ENCODE results near the gene SLC12A7. TPM values are rescaled to one million over a fixed set of nuclear protein-coding genes. Genes with fewer than 3 reads are reported as not detected.
"Not testable (repeated sequence)": the region's sequence is repeated elsewhere in the genome, so short reads cannot be mapped to it uniquely, and the experiment has no call there.

SLC12A7 gene
- total RNA-seq, 1 experiment from 2014 or later, result 207 TPM

GRCh38 chr5:1001406-1002270 lies 110.2 kb downstream of the SLC12A7 start:
- no peaks in the 10 kb centered on the region for H3K9me2 ChIP-seq (ENCODE audit: insufficient read depth)
- H3F3A ChIP-seq (ENCODE audit: insufficient read depth, low read depth), result peaks cover 19% of the 10 kb centered on the region; the same call in 1 of the 2 replicates
- H3K79me2 ChIP-seq (ENCODE audit: low read depth), result no peaks in the 10 kb centered on the region
- intact Hi-C loops (cut with micrococcal nuclease; ENCODE audit: unreplicated experiment), result no loop called here
- H2AFZ ChIP-seq, result no peak overlapping the region
- no peaks in the 10 kb centered on the region for H3K36me3 ChIP-seq (ENCODE audit: low read depth)
- no peak overlapping the region for H3K4me3 ChIP-seq
- no peak overlapping the region for H3K27ac ChIP-seq
- H3K4me1 ChIP-seq (replicated peaks; ENCODE audit: insufficient read depth), result peaks cover 4% of the 10 kb centered on the region; the same call in 1 of the 2 replicates
- no peak for DNase-seq
- H3K4me2 ChIP-seq, result no peak overlapping the region
- ChIA-PET POLR2A (ENCODE audit: unreplicated experiment) (no interaction called here), CTCF (no interaction called here)
- no TSS peak for BruUV-seq (replicated peaks)
- no peaks in the 10 kb centered on the region for H3K9me3 ChIP-seq (ENCODE audit: insufficient read depth, low read depth)
- peaks cover 83% of the 10 kb centered on the region for H3K27me3 ChIP-seq (ENCODE audit: insufficient read depth, low read depth)
- TF ChIP-seq, protein P1, sequence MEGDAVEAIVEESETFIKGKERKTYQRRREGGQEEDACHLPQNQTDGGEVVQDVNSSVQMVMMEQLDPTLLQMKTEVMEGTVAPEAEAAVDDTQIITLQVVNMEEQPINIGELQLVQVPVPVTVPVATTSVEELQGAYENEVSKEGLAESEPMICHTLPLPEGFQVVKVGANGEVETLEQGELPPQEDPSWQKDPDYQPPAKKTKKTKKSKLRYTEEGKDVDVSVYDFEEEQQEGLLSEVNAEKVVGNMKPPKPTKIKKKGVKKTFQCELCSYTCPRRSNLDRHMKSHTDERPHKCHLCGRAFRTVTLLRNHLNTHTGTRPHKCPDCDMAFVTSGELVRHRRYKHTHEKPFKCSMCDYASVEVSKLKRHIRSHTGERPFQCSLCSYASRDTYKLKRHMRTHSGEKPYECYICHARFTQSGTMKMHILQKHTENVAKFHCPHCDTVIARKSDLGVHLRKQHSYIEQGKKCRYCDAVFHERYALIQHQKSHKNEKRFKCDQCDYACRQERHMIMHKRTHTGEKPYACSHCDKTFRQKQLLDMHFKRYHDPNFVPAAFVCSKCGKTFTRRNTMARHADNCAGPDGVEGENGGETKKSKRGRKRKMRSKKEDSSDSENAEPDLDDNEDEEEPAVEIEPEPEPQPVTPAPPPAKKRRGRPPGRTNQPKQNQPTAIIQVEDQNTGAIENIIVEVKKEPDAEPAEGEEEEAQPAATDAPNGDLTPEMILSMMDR (conservative IDR thresholded peaks at IDR 0.05), result no peak
- TF ChIP-seq EZH2 (IDR thresholded peaks at IDR 0.05; ENCODE audit: low read depth), result no peak
- H4K20me1 ChIP-seq (ENCODE audit: insufficient read depth), result no peaks in the 10 kb centered on the region

DNA sequence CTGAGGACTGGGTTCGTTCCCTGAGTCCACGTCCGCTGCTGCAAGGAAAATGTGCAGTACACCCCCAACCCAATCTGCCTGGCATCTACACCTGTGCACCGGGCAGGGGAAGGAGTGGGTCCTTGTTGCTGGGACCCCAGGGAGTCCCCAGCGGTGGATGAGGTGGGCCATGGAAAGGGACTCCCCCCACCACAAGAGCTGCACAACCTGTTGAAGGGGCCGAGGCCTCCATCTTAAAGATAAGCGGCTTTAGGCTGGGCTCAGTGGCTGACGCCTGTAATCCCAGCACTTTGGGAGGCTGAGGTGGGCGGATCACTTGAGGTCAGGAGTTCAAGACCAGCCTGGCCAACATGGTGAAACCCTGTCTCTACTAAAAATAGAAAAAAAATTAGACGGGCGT lies 111.0 kb downstream of the SLC12A7 start:
- intact Hi-C loops (cut with micrococcal nuclease; ENCODE audit: unreplicated experiment); H3K4me1 ChIP-seq (replicated peaks; ENCODE audit: insufficient read depth); H3K27ac ChIP-seq; BruUV-seq (replicated peaks); DNase-seq; H3K9me2 ChIP-seq (ENCODE audit: insufficient read depth); POLR2A ChIA-PET (ENCODE audit: unreplicated experiment); H3K9me3 ChIP-seq (ENCODE audit: insufficient read depth, low read depth); H4K20me1 ChIP-seq (ENCODE audit: insufficient read depth); H3K79me2 ChIP-seq (ENCODE audit: low read depth); H3K36me3 ChIP-seq (ENCODE audit: low read depth); H3K4me3 ChIP-seq; H2AFZ ChIP-seq; H3K4me2 ChIP-seq; CTCF ChIA-PET: not testable (repeated sequence)
- Histone ChIP-seq H3K27me3 (ENCODE audit: insufficient read depth, low read depth) (peaks cover 83% of the 10 kb centered on the region), H3F3A (ENCODE audit: insufficient read depth, low read depth) (peaks cover 19% of the 10 kb centered on the region; the same call in 1 of the 2 replicates)

Small RNAs within 50 kb of the gene (microRNA-seq; reads per million reads assigned to microRNA genes)
- not detected for gene MIR4635 (ENCODE audit: borderline number of aligned reads, borderline replicate concordance)

Other genes with a start within 250 kb of the SLC12A7 start
- 102 and 112 TPM in 2 replicates for gene BRD9, start 219.3 kb downstream of the SLC12A7 start, total RNA-seq (2021)
- gene TRIP13, start 219.2 kb downstream of the SLC12A7 start, total RNA-seq (2021), result 56.1 and 74.0 TPM in 2 replicates
- 0.57 and 2.6 TPM in 2 replicates for gene NKD2, start 103.3 kb downstream of the SLC12A7 start, total RNA-seq (2021)
- not detected in 2 replicates for gene SLC6A19, start 89.5 kb upstream of the SLC12A7 start, total RNA-seq (2021)
- not detected in 2 replicates for gene SLC6A18, start 113.3 kb upstream of the SLC12A7 start, total RNA-seq (2021)
- 0.74 and 2.2 TPM in 2 replicates for gene TERT, start 183.0 kb upstream of the SLC12A7 start, total RNA-seq (2021)
- gene CLPTM1L, start 233.0 kb upstream of the SLC12A7 start, total RNA-seq (2021), result 260 and 266 TPM in 2 replicates

Data from PC-9 (cell line).